BLaER1 treated with 17β-estradiol and CSF1 and Interleukin-3, amounts not matched to agents 10 nM and 100 nM (cell line): Measurements from ENCODE around the gene ANKRD55.
"Not testable (repeated sequence)": the region's sequence is repeated elsewhere in the genome, so short reads cannot be mapped to it uniquely, and the experiment has no call there.

ENCODE experiments used
- H3K27ac ChIP-seq, 11 experiments: shearing (Covaris generic); formaldehyde crosslinking; 2 replicates each; pipeline ENCODE4 v1.8.1; 2022
- H3K27me3 ChIP-seq, 11 experiments: shearing (Covaris generic); formaldehyde crosslinking; 2 replicates each; pipeline ENCODE4 v1.8.1; 2022
- H3K36me3 ChIP-seq, 11 experiments: shearing (Covaris generic); formaldehyde crosslinking; 2 replicates each; pipeline ENCODE4 v1.8.1; 2022
- H3K4me1 ChIP-seq, 10 experiments: shearing (Covaris generic); formaldehyde crosslinking; 2 replicates each; pipeline ENCODE4 v1.8.1; 2022
- H3K4me2 ChIP-seq, 11 experiments: shearing (Covaris generic); formaldehyde crosslinking; 2 replicates each; pipeline ENCODE4 v1.8.1; 2022
- H3K4me3 ChIP-seq, 10 experiments: shearing (Covaris generic); formaldehyde crosslinking; 2 replicates each; pipeline ENCODE4 v1.8.1; 2022
- H3K9ac ChIP-seq, 11 experiments: shearing (Covaris generic); formaldehyde crosslinking; 2 replicates each; pipeline ENCODE4 v1.8.1; 2022
- H3K9me3 ChIP-seq, 11 experiments: shearing (Covaris generic); formaldehyde crosslinking; replicated peaks in 1 of 11; 2 replicates each; pipeline ENCODE4 v1.8.1; 2022
- H4K20me1 ChIP-seq, 11 experiments: shearing (Covaris generic); formaldehyde crosslinking; 2 replicates each; pipeline ENCODE4 v1.8.1; 2022
- Cebpa-rat ChIP-seq, 11 experiments: shearing (Covaris generic); IDR thresholded peaks; 2 replicates each; pipeline ENCODE4 v1.8.1; 2022

The ANKRD55 gene

DNA sequence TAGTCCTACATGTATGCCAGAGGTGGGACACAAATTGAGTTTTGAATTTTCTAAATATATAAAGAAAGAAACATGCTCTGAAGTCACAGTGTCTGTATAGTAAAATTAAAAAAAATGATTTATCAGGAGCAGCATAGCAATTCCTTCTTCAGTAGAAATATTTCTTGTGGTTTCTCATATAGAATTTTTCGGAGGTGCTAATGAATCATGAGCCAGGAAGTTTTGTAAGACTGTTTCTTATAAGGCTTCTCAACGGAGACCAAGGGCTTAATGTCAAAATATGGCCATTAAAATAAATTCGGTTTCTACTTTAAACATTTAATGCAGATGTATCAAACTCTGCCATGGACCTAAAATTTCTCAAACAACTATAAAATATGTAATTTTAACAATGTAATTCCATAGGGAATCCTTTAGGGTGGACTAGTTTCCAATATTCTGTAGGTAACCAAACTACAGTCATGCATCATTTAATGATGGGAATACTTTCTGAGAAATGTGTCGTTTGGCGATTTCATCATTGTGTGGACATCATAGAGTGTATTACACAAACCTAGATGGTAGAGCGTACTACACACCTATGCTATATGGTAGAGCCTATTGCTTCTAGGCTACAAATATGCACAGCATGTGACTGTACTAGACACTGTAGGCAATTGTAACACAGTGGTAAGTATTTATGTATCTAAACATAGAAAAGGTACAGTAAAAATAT, 66.3 kb downstream of the ANKRD55 start:
- H3K9ac ChIP-seq = peak overlapping the region in 1 of 11 experiments; percentile 40; a peak in 2 of 22 replicates
- TF ChIP-seq Cebpa-rat (IDR thresholded peaks at IDR 0.05) = no peak
- peaks cover 0 to 16% (median 0%) of the 10 kb centered on the region in 11 experiments; a peak in 5 of 22 replicates for H3K9me3 ChIP-seq
- H3K4me3 ChIP-seq = no peak overlapping the region
- peak overlapping the region in 6 of 11 experiments; percentile 25 to 76 (median 60); a peak in 10 of 22 replicates for H3K4me2 ChIP-seq
- H3K36me3 ChIP-seq = no peaks in the 10 kb centered on the region
- no peaks in the 10 kb centered on the region for H3K27me3 ChIP-seq
- no peaks in the 10 kb centered on the region for H4K20me1 ChIP-seq
- H3K27ac ChIP-seq = peak overlapping the region in 4 of 11 experiments; percentile 47 to 71 (median 64); a peak in 7 of 22 replicates
- peaks cover 22 to 100% (median 44%) of the 10 kb centered on the region in 10 experiments for H3K4me1 ChIP-seq

DNA sequence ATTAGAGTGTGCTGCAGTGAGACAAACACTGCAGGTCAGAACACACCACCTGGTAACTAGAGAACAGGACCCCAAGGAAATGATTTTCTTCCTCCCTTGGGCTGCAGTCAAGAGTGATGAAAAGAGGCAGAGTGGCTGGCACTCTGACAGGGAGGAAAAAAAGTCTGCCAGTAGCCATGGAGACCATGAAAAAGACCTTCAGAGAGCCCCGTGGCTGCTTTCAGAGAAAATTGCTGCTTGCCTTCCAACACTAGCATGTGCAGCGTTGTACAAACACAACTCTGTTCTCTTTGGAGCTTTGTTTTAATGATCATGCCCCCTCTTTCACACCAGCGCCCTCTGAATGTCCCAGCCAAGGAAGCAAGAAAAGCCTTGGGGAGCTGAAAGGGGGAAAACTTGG, 68.8 kb downstream of the ANKRD55 start:
- Histone ChIP-seq H3K4me1 (peaks cover 38 to 100% (median 63%) of the 10 kb centered on the region in 10 experiments), H4K20me1 (no peaks in the 10 kb centered on the region), H3K9ac (0 out of 22 replicates have a peak overlapping the region, but pooled peaks of 2 of the 11 experiments have one; percentile 5 to 23), H3K4me3 (no peak overlapping the region), H3K27me3 (no peaks in the 10 kb centered on the region), H3K4me2 (peak overlapping the region; percentile 27 to 76 (median 58); a peak in 21 of 22 replicates), H3K36me3 (no peaks in the 10 kb centered on the region), H3K27ac (peak overlapping the region in 3 of 11 experiments; percentile 11 to 71 (median 35); a peak in 5 of 22 replicates), H3K9me3 (peaks cover 0 to 16% (median 0%) of the 10 kb centered on the region in 11 experiments; a peak in 5 of 22 replicates)
- no peak for TF ChIP-seq Cebpa-rat (IDR thresholded peaks at IDR 0.05)

DNA sequence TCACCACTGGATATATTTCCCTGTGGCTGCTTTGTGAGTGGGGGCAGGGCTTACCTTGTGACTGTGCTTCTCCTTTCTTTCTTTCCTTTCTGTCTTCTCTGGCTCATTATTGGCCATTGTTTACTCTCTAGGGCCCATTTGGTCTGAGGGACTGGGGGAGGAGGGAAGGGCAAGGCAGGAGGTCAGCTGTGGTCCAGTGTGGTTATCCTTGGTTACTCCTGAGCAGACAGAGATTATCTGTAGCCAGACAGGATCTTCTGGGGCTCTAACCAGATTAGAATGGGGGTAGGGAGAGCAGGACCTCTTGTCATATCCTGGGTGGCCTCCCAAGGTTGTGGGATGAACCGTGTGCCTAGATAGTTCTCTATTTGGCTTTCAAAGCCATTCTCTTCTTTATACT, 71.2 kb downstream of the ANKRD55 start:
- peaks cover 0 to 5% (median 0%) of the 10 kb centered on the region in 11 experiments; a peak in 1 of 22 replicates for H3K9me3 ChIP-seq
- H4K20me1 ChIP-seq = no peaks in the 10 kb centered on the region
- no peak overlapping the region for H3K4me3 ChIP-seq
- peak overlapping the region; percentile 31 to 90 (median 61) for H3K4me2 ChIP-seq
- peak overlapping the region in 6 of 11 experiments; percentile 19 to 90 (median 63); a peak in 10 of 22 replicates for H3K27ac ChIP-seq
- TF ChIP-seq Cebpa-rat (IDR thresholded peaks at IDR 0.05) = no peak
- H3K27me3 ChIP-seq = no peaks in the 10 kb centered on the region
- peak overlapping the region in 2 of 11 experiments; percentile 19 to 36; a peak in 1 of 22 replicates for H3K9ac ChIP-seq
- no peaks in the 10 kb centered on the region for H3K36me3 ChIP-seq
- peaks cover 55 to 100% (median 76%) of the 10 kb centered on the region in 10 experiments for H3K4me1 ChIP-seq

DNA sequence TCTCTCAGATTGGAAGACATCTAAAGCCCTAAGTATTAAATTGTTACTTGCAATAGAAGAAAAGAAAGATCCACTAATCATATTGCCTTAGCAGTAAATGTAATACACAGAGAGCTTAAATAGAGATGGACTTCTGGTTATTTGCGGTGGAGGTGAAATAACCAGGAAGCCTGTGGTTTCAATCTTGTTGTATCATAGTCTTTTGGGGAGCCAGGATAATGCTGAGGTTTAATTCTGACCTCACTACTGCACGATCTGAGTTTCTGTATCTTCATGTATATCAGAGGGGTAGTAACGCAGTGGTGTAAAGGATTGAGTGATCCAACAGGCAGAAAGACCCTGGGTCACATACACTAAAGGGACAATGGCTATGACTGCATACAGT, 71.7 kb downstream of the ANKRD55 start:
- no peak overlapping the region for H3K4me3 ChIP-seq
- H3K9ac ChIP-seq = peak overlapping the region in 2 of 11 experiments; percentile 19 to 36; a peak in 1 of 22 replicates
- peaks cover 0 to 4% (median 0%) of the 10 kb centered on the region in 11 experiments; a peak in 1 of 22 replicates for H3K9me3 ChIP-seq
- H3K4me1 ChIP-seq = peaks cover 58 to 100% (median 78%) of the 10 kb centered on the region in 10 experiments
- peak overlapping the region in 5 of 11 experiments; percentile 28 to 90 (median 79); a peak in 8 of 22 replicates for H3K27ac ChIP-seq
- no peak for TF ChIP-seq Cebpa-rat (IDR thresholded peaks at IDR 0.05)
- no peaks in the 10 kb centered on the region for H3K36me3 ChIP-seq
- H3K4me2 ChIP-seq = peak overlapping the region; percentile 31 to 90 (median 61)
- no peaks in the 10 kb centered on the region for H4K20me1 ChIP-seq
- no peaks in the 10 kb centered on the region for H3K27me3 ChIP-seq

DNA sequence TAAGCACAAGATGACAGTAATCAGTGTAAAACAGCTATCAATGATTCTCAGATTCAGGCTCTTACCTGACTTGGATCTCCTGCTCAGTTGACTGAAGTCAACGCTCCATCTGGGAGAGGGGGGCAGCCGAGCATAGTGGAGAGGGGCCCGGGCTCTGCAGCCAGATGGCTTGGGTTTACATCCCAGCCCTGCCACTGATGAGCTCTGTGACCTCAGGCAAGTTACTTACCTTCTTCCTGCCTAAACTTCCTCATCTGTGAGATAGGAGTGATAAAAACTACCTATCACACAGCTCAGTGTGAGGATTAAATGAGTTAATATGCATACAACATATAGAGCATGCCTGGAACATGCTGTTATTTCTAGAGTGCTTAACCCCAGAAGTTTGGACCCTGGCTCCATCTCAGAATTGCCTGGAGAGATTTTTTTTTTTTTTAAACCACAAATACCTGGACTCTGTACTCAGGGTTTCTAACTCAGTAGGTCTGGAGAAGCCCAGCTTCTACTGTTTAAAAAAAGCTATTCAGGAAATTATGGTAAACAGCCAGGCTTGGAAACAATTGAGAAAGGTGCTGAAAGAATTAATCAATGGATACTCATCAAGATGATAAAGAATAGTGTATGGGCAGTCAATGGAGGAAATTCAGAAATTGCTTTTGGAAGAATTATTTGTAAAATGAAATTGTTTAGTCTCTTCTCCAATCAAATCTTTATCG, 72.2 kb downstream of the ANKRD55 start:
- H3K4me1 ChIP-seq = peaks cover 58 to 100% (median 79%) of the 10 kb centered on the region in 10 experiments
- H3K9ac ChIP-seq = peak overlapping the region in 1 of 11 experiments; percentile 56; a peak in 1 of 22 replicates
- no peaks in the 10 kb centered on the region for H3K36me3 ChIP-seq
- no peak for TF ChIP-seq Cebpa-rat (IDR thresholded peaks at IDR 0.05)
- no peaks in the 10 kb centered on the region for H3K27me3 ChIP-seq
- no peaks in the 10 kb centered on the region; a peak in 1 of 22 replicates for H3K9me3 ChIP-seq
- no peak overlapping the region for H3K4me3 ChIP-seq
- peak overlapping the region in 4 of 11 experiments; percentile 79 to 91 (median 86); a peak in 7 of 22 replicates for H3K27ac ChIP-seq
- H3K4me2 ChIP-seq = peak overlapping the region; percentile 31 to 90 (median 52); a peak in 21 of 22 replicates
- H4K20me1 ChIP-seq = no peaks in the 10 kb centered on the region

DNA sequence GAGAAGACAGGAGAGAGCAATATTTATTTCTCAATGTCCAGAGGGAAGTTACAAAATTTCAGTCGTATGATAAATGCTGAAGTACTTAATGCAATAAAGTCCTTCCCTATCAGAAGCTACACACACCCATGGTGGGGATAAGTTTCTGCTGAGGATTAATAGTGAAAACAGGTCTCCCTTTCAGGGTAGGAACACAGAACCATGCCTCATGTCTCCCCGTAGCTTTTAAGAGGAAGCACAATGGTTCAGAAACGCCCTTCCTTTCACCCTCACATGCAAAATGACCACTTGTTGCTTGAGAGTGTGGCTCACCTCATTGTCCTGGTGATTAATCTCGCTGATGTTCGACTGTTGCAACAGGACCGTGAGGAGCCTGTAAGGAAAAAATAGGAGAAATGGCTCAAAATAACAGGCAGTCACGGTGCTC, 73.6 kb downstream of the ANKRD55 start:
- Histone ChIP-seq H3K27me3 (no peaks in the 10 kb centered on the region), H3K9me3 (no peaks in the 10 kb centered on the region; a peak in 1 of 22 replicates), H3K4me3 (no peak overlapping the region), H4K20me1 (no peaks in the 10 kb centered on the region), H3K36me3 (no peaks in the 10 kb centered on the region), H3K9ac (peak overlapping the region in 4 of 11 experiments; percentile 20 to 68 (median 58); a peak in 9 of 22 replicates), H3K4me1 (peaks cover 61 to 100% (median 80%) of the 10 kb centered on the region in 10 experiments), H3K4me2 (peak overlapping the region in 5 of 11 experiments; percentile 30 to 90 (median 76); a peak in 10 of 22 replicates), H3K27ac (peak overlapping the region in 5 of 11 experiments; percentile 42 to 91 (median 83); a peak in 10 of 22 replicates)
- TF ChIP-seq Cebpa-rat (IDR thresholded peaks at IDR 0.05) = peak in 1 of 11 experiments; percentile 23; a peak in 2 of 22 replicates

DNA sequence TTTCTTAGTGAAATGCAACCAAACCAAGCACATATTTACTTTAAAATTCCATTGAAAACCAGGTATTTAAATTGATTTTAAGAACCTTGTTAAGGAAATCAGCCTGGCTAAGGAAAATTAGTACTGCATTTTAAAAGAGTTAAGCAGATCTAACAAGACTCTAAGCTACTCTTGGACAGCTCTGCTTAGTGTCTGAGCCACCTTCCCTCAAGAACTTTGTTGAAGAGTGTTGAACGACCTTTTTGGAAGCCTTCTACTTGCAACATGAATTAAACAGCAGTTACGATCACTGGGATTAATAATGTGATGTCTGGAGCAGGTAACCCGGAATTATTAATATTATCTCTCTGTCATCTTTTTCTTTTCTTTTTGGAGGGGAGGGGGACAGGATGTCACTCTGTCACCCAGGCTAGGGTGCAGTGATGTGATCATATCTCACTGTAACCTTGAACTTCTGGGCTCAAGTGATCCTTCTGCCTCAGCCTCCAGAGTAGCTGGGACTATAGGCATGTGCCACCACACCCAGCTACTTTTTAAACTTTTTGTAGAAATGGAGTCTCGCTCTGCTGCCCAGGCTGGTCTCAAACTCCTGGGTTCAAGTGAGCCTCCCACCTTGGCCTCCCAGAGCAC, 74.7 kb downstream of the ANKRD55 start:
- Histone ChIP-seq H3K9ac (peak overlapping the region in 3 of 11 experiments; percentile 20 to 61 (median 61); a peak in 4 of 22 replicates), H4K20me1 (no peaks in the 10 kb centered on the region), H3K36me3 (no peaks in the 10 kb centered on the region), H3K27me3 (no peaks in the 10 kb centered on the region), H3K4me2 (peak overlapping the region in 4 of 11 experiments; percentile 68 to 90 (median 81); a peak in 7 of 22 replicates), H3K4me3 (no peak overlapping the region), H3K27ac (peak overlapping the region in 6 of 11 experiments; percentile 0 to 91 (median 81); a peak in 12 of 22 replicates), H3K4me1 (peaks cover 65 to 100% (median 83%) of the 10 kb centered on the region in 10 experiments), H3K9me3 (no peaks in the 10 kb centered on the region; a peak in 1 of 22 replicates)
- TF ChIP-seq Cebpa-rat (IDR thresholded peaks at IDR 0.05) = no peak

DNA sequence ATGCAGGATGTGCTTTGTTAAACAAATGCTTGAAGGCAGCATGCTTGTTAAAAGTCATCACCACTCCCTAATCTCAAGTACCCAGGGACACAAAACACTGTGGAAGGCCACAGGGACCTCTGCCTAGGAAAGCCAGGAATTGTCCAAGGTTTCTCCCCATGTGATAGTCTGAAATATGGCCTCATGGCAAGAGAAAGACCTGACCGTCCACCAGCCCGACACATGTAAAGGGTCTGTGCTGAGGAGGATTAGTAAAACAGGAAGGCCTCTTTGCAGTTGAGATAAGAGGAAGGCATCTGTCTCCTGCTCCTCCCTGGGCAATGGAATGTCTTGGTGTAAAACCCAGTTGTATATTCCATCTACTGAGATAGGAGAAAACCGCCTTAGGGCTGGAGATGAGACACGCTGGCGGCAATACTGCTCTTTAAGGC, 75.9 kb downstream of the ANKRD55 start:
- peak overlapping the region; percentile 7 to 90 (median 73); a peak in 19 of 22 replicates for H3K4me2 ChIP-seq
- peak overlapping the region in 3 of 11 experiments; percentile 60 to 74 (median 63); a peak in 4 of 22 replicates for H3K9ac ChIP-seq

DNA sequence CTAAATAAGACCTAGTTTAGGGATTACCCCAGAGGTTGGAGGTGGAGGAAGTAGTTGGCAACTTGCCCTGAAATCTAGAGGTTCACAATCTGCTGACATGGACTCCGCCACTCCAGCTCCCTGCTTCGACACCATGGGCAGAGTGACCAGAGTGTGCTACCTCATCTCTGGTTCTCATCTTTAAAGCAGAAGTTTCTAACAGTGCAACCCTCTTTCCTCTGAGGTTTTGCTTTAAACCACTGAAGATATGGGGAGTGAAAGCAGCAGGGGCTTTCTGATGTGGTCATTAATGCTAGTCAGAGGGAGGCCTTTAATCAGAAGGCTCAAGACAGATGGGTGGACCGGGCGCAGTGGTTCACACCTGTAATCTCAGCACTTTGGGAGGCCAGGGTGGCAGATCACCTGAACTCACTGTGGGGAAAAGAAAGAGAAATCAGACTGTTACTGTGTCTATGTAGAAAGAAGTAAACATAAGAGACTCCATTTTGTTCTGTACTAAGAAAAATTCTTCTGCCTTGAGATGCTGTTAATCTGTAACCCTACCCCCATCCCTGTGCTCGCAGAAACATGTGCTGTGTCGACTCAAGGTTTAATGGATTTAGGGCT, 76.4 kb downstream of the ANKRD55 start:
- not testable (repeated sequence) for H3K27me3 ChIP-seq, H4K20me1 ChIP-seq, H3K4me3 ChIP-seq, H3K9me3 ChIP-seq, H3K36me3 ChIP-seq
- Histone ChIP-seq H3K4me1 (peaks cover 76 to 100% (median 93%) of the 10 kb centered on the region in 10 experiments), H3K9ac (peak overlapping the region in 6 of 11 experiments; percentile 17 to 74 (median 54); a peak in 9 of 22 replicates), H3K27ac (peak overlapping the region; percentile 17 to 91 (median 73); a peak in 18 of 22 replicates), H3K4me2 (peak overlapping the region; percentile 65 to 90 (median 74))

More for the DNA sequence above, 75.9 kb downstream of the ANKRD55 start:
- not testable (repeated sequence) for H3K36me3 ChIP-seq, H4K20me1 ChIP-seq, H3K27me3 ChIP-seq, H3K4me3 ChIP-seq, H3K9me3 ChIP-seq
- H3K27ac ChIP-seq = peak overlapping the region in 9 of 11 experiments; percentile 64 to 91 (median 79); a peak in 14 of 22 replicates
- H3K4me1 ChIP-seq = peaks cover 76 to 100% (median 94%) of the 10 kb centered on the region in 10 experiments
